Measurements from ENCODE around the gene L3MBTL1.
"Not testable (repeated sequence)": the region's sequence is repeated elsewhere in the genome, so short reads cannot be mapped to it uniquely, and the experiment has no call there.

The L3MBTL1 gene

GRCh38 chr20:43560974-43561373 is 53.5 kb downstream of the L3MBTL1 start:
- DNase-seq = no peak

GRCh38 chr20:43563429-43563828 is 55.9 kb downstream of the L3MBTL1 start:
- DNase-seq = no peak

- DNase-seq = no peak
Measured at GRCh38 chr20:43563991-43564390, 56.5 kb downstream of the L3MBTL1 start.

GRCh38 chr20:43564455-43564854 is 57.0 kb downstream of the L3MBTL1 start:
- no peak for DNase-seq

GRCh38 chr20:43564993-43565757 is 57.7 kb downstream of the L3MBTL1 start:
- no peak for DNase-seq

GRCh38 chr20:43565758-43566104 is 58.2 kb downstream of the L3MBTL1 start:
- DNase-seq = no peak

GRCh38 chr20:43567477-43567876 is 60.0 kb downstream of the L3MBTL1 start:
- no peak for DNase-seq

GRCh38 chr20:43568706-43569105 is 61.2 kb downstream of the L3MBTL1 start:
- no peak for DNase-seq

- no peak for DNase-seq
Measured at GRCh38 chr20:43569282-43569681, 61.8 kb downstream of the L3MBTL1 start.

GRCh38 chr20:43570496-43570895 is 63.0 kb downstream of the L3MBTL1 start:
- no peak for DNase-seq

- no peak for DNase-seq
Measured at GRCh38 chr20:43571310-43571709, 63.8 kb downstream of the L3MBTL1 start.

GRCh38 chr20:43571771-43572170 is 64.3 kb downstream of the L3MBTL1 start:
- DNase-seq = no peak

GRCh38 chr20:43572891-43573290 is 65.4 kb downstream of the L3MBTL1 start:
- no peak for DNase-seq

GRCh38 chr20:43576108-43576507 is 68.6 kb downstream of the L3MBTL1 start:
- DNase-seq = no peak

GRCh38 chr20:43579861-43580793 is 72.6 kb downstream of the L3MBTL1 start:
- DNase-seq = no peak

- no peak for DNase-seq
Measured at GRCh38 chr20:43583133-43583864, 75.8 kb downstream of the L3MBTL1 start.

- peak; percentile 83 for DNase-seq
Measured at GRCh38 chr20:43583982-43584432, 76.5 kb downstream of the L3MBTL1 start.

GRCh38 chr20:43584448-43585136 is 77.1 kb downstream of the L3MBTL1 start:
- peak; percentile 12 for DNase-seq

GRCh38 chr20:43586641-43587040 is 79.1 kb downstream of the L3MBTL1 start:
- no peak for DNase-seq

GRCh38 chr20:43588526-43588925 is 81.0 kb downstream of the L3MBTL1 start:
- not testable (repeated sequence) for DNase-seq

GRCh38 chr20:43590036-43590391 is 82.5 kb downstream of the L3MBTL1 start:
- DNase-seq = no peak

Measured in NCI-H226 (cell line).